Peyer's patch (tissue), 4 donors: ENCODE results near the gene KMT2B.

Source experiments
- POLR2A ChIP-seq, 2 donors: fragments of 450-650 bp; IDR thresholded peaks; one replicate each; pipeline ENCODE4 v1.5.1; 2017; ENCODE audit warnings: antibody characterized with exemption in 2 of 2, mild to moderate bottlenecking in 2 of 2, moderate library complexity in 2 of 2
- TF ChIP-seq, protein P1 (sequence below), 6 experiments: fragments of 450-650 bp in 4 of 6; fragments of 200-600 bp in 2 of 6; sonication (generic) in 1 of 6; IDR thresholded peaks; one replicate each; pipeline ENCODE4 v1.5.1; 2017 to 2019; ENCODE audit warnings: antibody characterized with exemption in 6 of 6, mild to moderate bottlenecking in 3 of 6, moderate library complexity in 1 of 6

GRCh38 chr19:35783469-35784434, 65.9 kb downstream of the KMT2B start:
- TF ChIP-seq POLR2A (IDR thresholded peaks at IDR 0.05), result no peak
- TF ChIP-seq, protein P1, sequence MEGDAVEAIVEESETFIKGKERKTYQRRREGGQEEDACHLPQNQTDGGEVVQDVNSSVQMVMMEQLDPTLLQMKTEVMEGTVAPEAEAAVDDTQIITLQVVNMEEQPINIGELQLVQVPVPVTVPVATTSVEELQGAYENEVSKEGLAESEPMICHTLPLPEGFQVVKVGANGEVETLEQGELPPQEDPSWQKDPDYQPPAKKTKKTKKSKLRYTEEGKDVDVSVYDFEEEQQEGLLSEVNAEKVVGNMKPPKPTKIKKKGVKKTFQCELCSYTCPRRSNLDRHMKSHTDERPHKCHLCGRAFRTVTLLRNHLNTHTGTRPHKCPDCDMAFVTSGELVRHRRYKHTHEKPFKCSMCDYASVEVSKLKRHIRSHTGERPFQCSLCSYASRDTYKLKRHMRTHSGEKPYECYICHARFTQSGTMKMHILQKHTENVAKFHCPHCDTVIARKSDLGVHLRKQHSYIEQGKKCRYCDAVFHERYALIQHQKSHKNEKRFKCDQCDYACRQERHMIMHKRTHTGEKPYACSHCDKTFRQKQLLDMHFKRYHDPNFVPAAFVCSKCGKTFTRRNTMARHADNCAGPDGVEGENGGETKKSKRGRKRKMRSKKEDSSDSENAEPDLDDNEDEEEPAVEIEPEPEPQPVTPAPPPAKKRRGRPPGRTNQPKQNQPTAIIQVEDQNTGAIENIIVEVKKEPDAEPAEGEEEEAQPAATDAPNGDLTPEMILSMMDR (IDR thresholded peaks at IDR 0.05), result no peak
